ENCODE measurements around the gene FARSA. TPM values are rescaled to one million over a fixed set of nuclear protein-coding genes. Genes with fewer than 3 reads are reported as not detected.
"Not testable (repeated sequence)": the region's sequence is repeated elsewhere in the genome, so short reads cannot be mapped to it uniquely, and the experiment has no call there.

The FARSA gene
- total RNA-seq (2014; rRNA removed; shearing (Covaris generic)): 65.8 and 77.3 TPM in 2 replicates

GRCh38 chr19:12933287-12934072 is at the start of gene FARSA:
Gene FARSA, minus strand, starts transcription at chr19:12933711. Its CDS starts 15 bp downstream, at chr19:12933696.
- Histone ChIP-seq H3K4me3 (peak within 1 kb of the TSS; percentile 91), H3K9me3 (replicated peaks) (no peaks in the 10 kb centered on the region), H3K27me3 (no peaks in the 10 kb centered on the region), H3K27ac (peak within 1 kb of the TSS; percentile 53), H3K36me3 (peaks cover 23% of the 10 kb centered on the region), H3K4me1 (peaks cover 11% of the 10 kb centered on the region; the same call in 1 of the 2 replicates)
- peak; percentile 94 to 97 for DNase-seq

- no peaks in the 10 kb centered on the region for H3K27me3 ChIP-seq
- H3K4me1 ChIP-seq: peaks cover 26% of the 10 kb centered on the region
- no peak for DNase-seq
- no peaks in the 10 kb centered on the region for H3K36me3 ChIP-seq
- no peaks in the 10 kb centered on the region for H3K9me3 ChIP-seq (replicated peaks)
- H3K4me3 ChIP-seq: peak overlapping the region; percentile 48
- H3K27ac ChIP-seq: no peak overlapping the region
Measured at GRCh38 chr19:12983091-12983490, 49.6 kb upstream of the FARSA start.

GRCh38 chr19:12982648-12983047 is 49.1 kb upstream of the FARSA start:
- no peak for DNase-seq
- Histone ChIP-seq H3K4me3 (no peak overlapping the region), H3K9me3 (replicated peaks) (no peaks in the 10 kb centered on the region), H3K27me3 (no peaks in the 10 kb centered on the region), H3K27ac (no peak overlapping the region), H3K4me1 (peaks cover 26% of the 10 kb centered on the region), H3K36me3 (no peaks in the 10 kb centered on the region)

- Histone ChIP-seq H3K4me3 (no peak overlapping the region), H3K9me3 (replicated peaks) (no peaks in the 10 kb centered on the region), H3K4me1 (peaks cover 12% of the 10 kb centered on the region), H3K27me3 (no peaks in the 10 kb centered on the region), H3K27ac (no peak overlapping the region), H3K36me3 (no peaks in the 10 kb centered on the region)
- no peak for DNase-seq
Measured at GRCh38 chr19:12979974-12980373, 46.5 kb upstream of the FARSA start.

GRCh38 chr19:12976109-12976508 is 42.6 kb upstream of the FARSA start:
- not testable (repeated sequence) for H3K27me3 ChIP-seq; H3K27ac ChIP-seq; H3K4me1 ChIP-seq; DNase-seq; H3K36me3 ChIP-seq; H3K9me3 ChIP-seq (replicated peaks); H3K4me3 ChIP-seq

GRCh38 chr19:12975221-12975741 is 41.8 kb upstream of the FARSA start:
- H3K4me1 ChIP-seq: peaks cover 9% of the 10 kb centered on the region
- peak overlapping the region; percentile 44 for H3K27ac ChIP-seq
- no peaks in the 10 kb centered on the region for H3K27me3 ChIP-seq
- no peak overlapping the region for H3K4me3 ChIP-seq
- DNase-seq: no peak
- no peaks in the 10 kb centered on the region for H3K9me3 ChIP-seq (replicated peaks)
- no peaks in the 10 kb centered on the region for H3K36me3 ChIP-seq

- H3K36me3 ChIP-seq: no peaks in the 10 kb centered on the region
- H3K27me3 ChIP-seq: no peaks in the 10 kb centered on the region
- no peaks in the 10 kb centered on the region for H3K9me3 ChIP-seq (replicated peaks)
- peak overlapping the region; percentile 44 for H3K27ac ChIP-seq
- peak; percentile 65 to 69 for DNase-seq
- H3K4me1 ChIP-seq: peaks cover 9% of the 10 kb centered on the region
- peak overlapping the region; percentile 7; the same call in 1 of the 2 replicates for H3K4me3 ChIP-seq
Measured at GRCh38 chr19:12974301-12975220, 41.0 kb upstream of the FARSA start.

- Histone ChIP-seq H3K4me3 (no peak overlapping the region), H3K36me3 (no peaks in the 10 kb centered on the region), H3K9me3 (replicated peaks) (no peaks in the 10 kb centered on the region), H3K4me1 (peaks cover 9% of the 10 kb centered on the region), H3K27me3 (no peaks in the 10 kb centered on the region), H3K27ac (no peak overlapping the region)
- DNase-seq: no peak
Measured at GRCh38 chr19:12973236-12973635, 39.7 kb upstream of the FARSA start.

GRCh38 chr19:12970070-12970820 is 36.7 kb upstream of the FARSA start:
- no peak overlapping the region for H3K4me3 ChIP-seq
- H3K9me3 ChIP-seq (replicated peaks): no peaks in the 10 kb centered on the region
- H3K36me3 ChIP-seq: no peaks in the 10 kb centered on the region
- H3K27me3 ChIP-seq: no peaks in the 10 kb centered on the region
- no peak overlapping the region for H3K27ac ChIP-seq
- H3K4me1 ChIP-seq: peaks cover 9% of the 10 kb centered on the region
- no peak for DNase-seq

- H3K36me3 ChIP-seq: no peaks in the 10 kb centered on the region
Measured at GRCh38 chr19:12969292-12969988, 35.9 kb upstream of the FARSA start, which contains the start of gene DAND5. Gene DAND5, plus strand, starts transcription at chr19:12969576. Its CDS starts 85 bp downstream, at chr19:12969661.

GRCh38 chr19:12967907-12968306 is 34.4 kb upstream of the FARSA start:
- DNase-seq: no peak

More at GRCh38 chr19:12969292-12969988, 35.9 kb upstream of the FARSA start, which contains the start of gene DAND5:
- Histone ChIP-seq H3K4me3 (no peak within 1 kb of the TSS), H3K27ac (no peak within 1 kb of the TSS), H3K4me1 (peaks cover 3% of the 10 kb centered on the region), H3K27me3 (no peaks in the 10 kb centered on the region), H3K9me3 (replicated peaks) (no peaks in the 10 kb centered on the region)
- DNase-seq: no peak

GRCh38 chr19:12965812-12966135 is 32.3 kb upstream of the FARSA start:
- DNase-seq: no peak
- H3K9me3 ChIP-seq (replicated peaks): no peaks in the 10 kb centered on the region
- no peaks in the 10 kb centered on the region; the same call in 1 of the 2 replicates for H3K4me1 ChIP-seq
- no peak overlapping the region for H3K4me3 ChIP-seq
- no peaks in the 10 kb centered on the region for H3K36me3 ChIP-seq
- no peaks in the 10 kb centered on the region for H3K27me3 ChIP-seq
- no peak overlapping the region for H3K27ac ChIP-seq

More at GRCh38 chr19:12967907-12968306, 34.4 kb upstream of the FARSA start:
- no peaks in the 10 kb centered on the region; the same call in 1 of the 2 replicates for H3K4me1 ChIP-seq
- no peaks in the 10 kb centered on the region for H3K36me3 ChIP-seq
- H3K9me3 ChIP-seq (replicated peaks): no peaks in the 10 kb centered on the region
- no peaks in the 10 kb centered on the region for H3K27me3 ChIP-seq
- no peak overlapping the region for H3K27ac ChIP-seq
- no peak overlapping the region for H3K4me3 ChIP-seq

GRCh38 chr19:12965017-12965811 is 31.7 kb upstream of the FARSA start:
- no peaks in the 10 kb centered on the region for H3K27me3 ChIP-seq
- H3K9me3 ChIP-seq (replicated peaks): no peaks in the 10 kb centered on the region
- H3K27ac ChIP-seq: no peak overlapping the region
- peak; percentile 86 to 95 for DNase-seq
- peak overlapping the region; percentile 42 for H3K4me3 ChIP-seq
- H3K36me3 ChIP-seq: no peaks in the 10 kb centered on the region
- no peaks in the 10 kb centered on the region; the same call in 1 of the 2 replicates for H3K4me1 ChIP-seq
